HepG2 (cell line): Measurements from ENCODE around the gene CNTFR. TPM values are rescaled to one million over a fixed set of nuclear protein-coding genes. Genes with fewer than 3 reads are reported as not detected.

Experiments used
- E2F1 ChIP-seq: sonication (generic); formaldehyde crosslinking; IDR thresholded peaks from 2 replicates; pipeline ENCODE4 v1.5.0; 2020; ENCODE audit warnings: missing genetic modification reagents
- ZBTB25 ChIP-seq: IDR thresholded peaks from 2 replicates; pipeline ENCODE4 v1.6.1; 2018; ENCODE audit warnings: missing genetic modification reagents
- ZHX2 ChIP-seq, 2 experiments: sonication (generic) in 1 of 2; formaldehyde crosslinking in 1 of 2; IDR thresholded peaks; 2 replicates each; pipeline versions ENCODE4 v1.6.1 to v1.9.0; 2014 to 2022; ENCODE audit warnings: antibody characterized with exemption in 1 of 2, borderline replicate concordance in 1 of 2, inconsistent platforms in 1 of 2, low read depth in 1 of 2, missing genetic modification reagents in 1 of 2
- ZNF691 ChIP-seq: sonication (generic); formaldehyde crosslinking; IDR thresholded peaks from 2 replicates; pipeline ENCODE4 v1.4.0; 2020; ENCODE audit warnings: missing genetic modification reagents, low read depth, mild to moderate bottlenecking, borderline replicate concordance
- polyA plus RNA-seq, 8 experiments: library from polyadenylated mRNA; depleted of rRNA in 3 of 8; stranded (reverse) in 7 of 8; unstranded in 1 of 8; fragments of >200 nt; fragmentation: Illumina TruSeq in 4 of 8; extraction: Trizol in 4 of 8; gene quantifications; 2 replicates each; pipeline versions ENCODE4 v1.2.1 to v1.2.3, GENCODE V29; 2011 to 2016; ENCODE audit warnings: low read depth in 4 of 8, missing spikeins in 1 of 8, mixed read lengths in 1 of 8; ENCODE audit not compliant: insufficient read depth in 1 of 8
- total RNA-seq, 5 experiments: library from RNA; depleted of rRNA; stranded (reverse); fragments of >200 nt; fragmentation: Illumina TruSeq; extraction: Trizol; gene quantifications; 2 replicates each; pipeline ENCODE4 v1.2.3, GENCODE V29; 2016; ENCODE audit warnings: low read depth in 1 of 5
- TF ChIP-seq, protein P1 (sequence below): sonication (generic); formaldehyde crosslinking; IDR thresholded peaks from 2 replicates; pipeline ENCODE4 v1.4.0; 2020; ENCODE audit warnings: missing genetic modification reagents, borderline replicate concordance
- TF ChIP-seq, protein P2 (sequence below): sonication (generic); formaldehyde crosslinking; conservative IDR thresholded peaks from 2 replicates; pipeline ENCODE4 v1.4.0; 2020; ENCODE audit warnings: mild to moderate bottlenecking, missing genetic modification reagents, moderate library complexity
- TF ChIP-seq, protein P3 (sequence below): sonication (generic); formaldehyde crosslinking; IDR thresholded peaks from 2 replicates; pipeline ENCODE4 v1.4.0; 2020; ENCODE audit warnings: mild to moderate bottlenecking, missing genetic modification reagents

CNTFR gene
- total and polyA plus RNA-seq, 2 of the 13 experiments (the other 11 are each of a cell fraction or from before 2014, with no cell fraction given): not detected

DNA sequence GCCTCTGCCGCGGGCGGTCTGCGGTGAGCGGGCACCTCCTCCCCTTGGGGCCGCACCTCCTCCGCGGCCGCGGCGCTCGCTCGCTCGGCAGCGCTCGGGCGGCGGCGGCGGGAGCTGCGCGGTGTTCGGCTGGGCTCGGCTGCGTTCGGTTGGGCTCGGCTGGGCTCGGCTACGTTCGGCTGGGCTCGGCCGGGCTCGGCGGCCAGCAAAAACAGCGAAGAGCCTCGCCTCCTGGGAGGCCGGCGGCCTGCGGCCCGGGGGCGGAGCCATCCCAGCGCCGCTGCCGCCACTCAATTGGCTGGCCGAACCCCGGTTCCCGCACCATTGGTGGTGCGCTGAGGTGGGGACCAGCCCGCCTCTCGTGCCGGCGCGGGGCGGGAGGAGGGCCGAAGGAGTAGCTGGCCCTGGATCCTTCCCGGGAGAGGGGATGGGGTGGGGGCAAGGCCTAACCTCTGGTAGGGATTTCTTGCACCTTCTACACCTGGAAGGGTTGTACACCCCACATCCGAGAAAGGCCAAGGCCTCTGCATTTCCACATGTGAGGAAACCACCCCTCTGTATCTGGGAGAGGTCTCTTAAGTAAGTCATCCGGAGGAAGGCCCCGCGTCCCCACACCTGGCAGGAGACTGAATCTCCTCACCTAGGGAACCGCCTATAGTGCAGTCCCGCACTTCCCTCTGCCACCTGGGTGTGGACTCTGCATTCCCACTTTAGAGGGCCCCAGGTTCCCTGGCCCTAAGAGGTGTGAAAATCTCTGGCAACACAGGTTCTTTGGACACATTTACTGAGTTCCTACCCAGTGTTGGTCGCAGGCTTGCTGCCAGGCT, 66.3 kb downstream of the CNTFR start, which contains the start of gene ENHO (continued):
- TF ChIP-seq ZHX2 (IDR thresholded peaks at IDR 0.05; ENCODE audit: low read depth) (no peak), ZHX2 (CRISPR knock-in tag; IDR thresholded peaks at IDR 0.05; ENCODE audit: borderline replicate concordance) (no peak), ZBTB25 (CRISPR knock-in tag) (no peak), ZNF691 (CRISPR knock-in tag) (0 out of 2 replicates have a peak, but pooled peaks have one; percentile 52), E2F1 (CRISPR knock-in tag) (no peak)
- TF ChIP-seq, protein P1, sequence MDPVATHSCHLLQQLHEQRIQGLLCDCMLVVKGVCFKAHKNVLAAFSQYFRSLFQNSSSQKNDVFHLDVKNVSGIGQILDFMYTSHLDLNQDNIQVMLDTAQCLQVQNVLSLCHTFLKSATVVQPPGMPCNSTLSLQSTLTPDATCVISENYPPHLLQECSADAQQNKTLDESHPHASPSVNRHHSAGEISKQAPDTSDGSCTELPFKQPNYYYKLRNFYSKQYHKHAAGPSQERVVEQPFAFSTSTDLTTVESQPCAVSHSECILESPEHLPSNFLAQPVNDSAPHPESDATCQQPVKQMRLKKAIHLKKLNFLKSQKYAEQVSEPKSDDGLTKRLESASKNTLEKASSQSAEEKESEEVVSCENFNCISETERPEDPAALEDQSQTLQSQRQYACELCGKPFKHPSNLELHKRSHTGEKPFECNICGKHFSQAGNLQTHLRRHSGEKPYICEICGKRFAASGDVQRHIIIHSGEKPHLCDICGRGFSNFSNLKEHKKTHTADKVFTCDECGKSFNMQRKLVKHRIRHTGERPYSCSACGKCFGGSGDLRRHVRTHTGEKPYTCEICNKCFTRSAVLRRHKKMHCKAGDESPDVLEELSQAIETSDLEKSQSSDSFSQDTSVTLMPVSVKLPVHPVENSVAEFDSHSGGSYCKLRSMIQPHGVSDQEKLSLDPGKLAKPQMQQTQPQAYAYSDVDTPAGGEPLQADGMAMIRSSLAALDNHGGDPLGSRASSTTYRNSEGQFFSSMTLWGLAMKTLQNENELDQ (CRISPR knock-in tag): no peak
- TF ChIP-seq, protein P2, sequence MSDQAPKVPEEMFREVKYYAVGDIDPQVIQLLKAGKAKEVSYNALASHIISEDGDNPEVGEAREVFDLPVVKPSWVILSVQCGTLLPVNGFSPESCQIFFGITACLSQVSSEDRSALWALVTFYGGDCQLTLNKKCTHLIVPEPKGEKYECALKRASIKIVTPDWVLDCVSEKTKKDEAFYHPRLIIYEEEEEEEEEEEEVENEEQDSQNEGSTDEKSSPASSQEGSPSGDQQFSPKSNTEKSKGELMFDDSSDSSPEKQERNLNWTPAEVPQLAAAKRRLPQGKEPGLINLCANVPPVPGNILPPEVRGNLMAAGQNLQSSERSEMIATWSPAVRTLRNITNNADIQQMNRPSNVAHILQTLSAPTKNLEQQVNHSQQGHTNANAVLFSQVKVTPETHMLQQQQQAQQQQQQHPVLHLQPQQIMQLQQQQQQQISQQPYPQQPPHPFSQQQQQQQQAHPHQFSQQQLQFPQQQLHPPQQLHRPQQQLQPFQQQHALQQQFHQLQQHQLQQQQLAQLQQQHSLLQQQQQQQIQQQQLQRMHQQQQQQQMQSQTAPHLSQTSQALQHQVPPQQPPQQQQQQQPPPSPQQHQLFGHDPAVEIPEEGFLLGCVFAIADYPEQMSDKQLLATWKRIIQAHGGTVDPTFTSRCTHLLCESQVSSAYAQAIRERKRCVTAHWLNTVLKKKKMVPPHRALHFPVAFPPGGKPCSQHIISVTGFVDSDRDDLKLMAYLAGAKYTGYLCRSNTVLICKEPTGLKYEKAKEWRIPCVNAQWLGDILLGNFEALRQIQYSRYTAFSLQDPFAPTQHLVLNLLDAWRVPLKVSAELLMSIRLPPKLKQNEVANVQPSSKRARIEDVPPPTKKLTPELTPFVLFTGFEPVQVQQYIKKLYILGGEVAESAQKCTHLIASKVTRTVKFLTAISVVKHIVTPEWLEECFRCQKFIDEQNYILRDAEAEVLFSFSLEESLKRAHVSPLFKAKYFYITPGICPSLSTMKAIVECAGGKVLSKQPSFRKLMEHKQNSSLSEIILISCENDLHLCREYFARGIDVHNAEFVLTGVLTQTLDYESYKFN (CRISPR knock-in tag): no peak
- TF ChIP-seq, protein P3, sequence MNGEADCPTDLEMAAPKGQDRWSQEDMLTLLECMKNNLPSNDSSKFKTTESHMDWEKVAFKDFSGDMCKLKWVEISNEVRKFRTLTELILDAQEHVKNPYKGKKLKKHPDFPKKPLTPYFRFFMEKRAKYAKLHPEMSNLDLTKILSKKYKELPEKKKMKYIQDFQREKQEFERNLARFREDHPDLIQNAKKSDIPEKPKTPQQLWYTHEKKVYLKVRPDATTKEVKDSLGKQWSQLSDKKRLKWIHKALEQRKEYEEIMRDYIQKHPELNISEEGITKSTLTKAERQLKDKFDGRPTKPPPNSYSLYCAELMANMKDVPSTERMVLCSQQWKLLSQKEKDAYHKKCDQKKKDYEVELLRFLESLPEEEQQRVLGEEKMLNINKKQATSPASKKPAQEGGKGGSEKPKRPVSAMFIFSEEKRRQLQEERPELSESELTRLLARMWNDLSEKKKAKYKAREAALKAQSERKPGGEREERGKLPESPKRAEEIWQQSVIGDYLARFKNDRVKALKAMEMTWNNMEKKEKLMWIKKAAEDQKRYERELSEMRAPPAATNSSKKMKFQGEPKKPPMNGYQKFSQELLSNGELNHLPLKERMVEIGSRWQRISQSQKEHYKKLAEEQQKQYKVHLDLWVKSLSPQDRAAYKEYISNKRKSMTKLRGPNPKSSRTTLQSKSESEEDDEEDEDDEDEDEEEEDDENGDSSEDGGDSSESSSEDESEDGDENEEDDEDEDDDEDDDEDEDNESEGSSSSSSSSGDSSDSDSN: peak; percentile 84; the same call in 1 of the 2 replicates
